IgD-negative memory B cell (primary cell): Measurements from ENCODE around the gene GTF2A1. TPM values are rescaled to one million over a fixed set of nuclear protein-coding genes. Genes with fewer than 3 reads are reported as not detected.

Experiments used
- H3K27ac Mint-ChIP-seq, 3 donors: one replicate each; pipeline ENCODE4 v1.8.0; 2020 to 2022; ENCODE audit warnings: mild to moderate bottlenecking in 3 of 3, mixed read lengths in 3 of 3, moderate library complexity in 1 of 3
- H3K27me3 Mint-ChIP-seq: one replicate; pipeline ENCODE4 v1.8.0; 2021; ENCODE audit warnings: mixed read lengths
- H3K36me3 Mint-ChIP-seq: one replicate; pipeline ENCODE4 v1.8.0; 2020; ENCODE audit warnings: mild to moderate bottlenecking, mixed read lengths
- H3K4me1 Mint-ChIP-seq, 3 donors: one replicate each; pipeline ENCODE4 v1.8.0; 2020 to 2022; ENCODE audit warnings: mixed read lengths in 3 of 3, mild to moderate bottlenecking in 1 of 3
- H3K4me3 Mint-ChIP-seq, 4 donors: one replicate each; pipeline ENCODE4 v1.8.0; 2020 to 2022; ENCODE audit warnings: mild to moderate bottlenecking in 4 of 4, mixed read lengths in 4 of 4, moderate library complexity in 3 of 4
- H3K9me3 Mint-ChIP-seq, 3 donors: one replicate each; pipeline ENCODE4 v1.8.0; 2020 to 2021; ENCODE audit warnings: mixed read lengths in 3 of 3, mild to moderate bottlenecking in 1 of 3
- polyA plus RNA-seq: library from polyadenylated mRNA; unstranded; fragments of 300-500 nt; fragmentation: Illumina TruSeq; gene quantifications from one replicate; pipeline ENCODE4 v1.2.3, GENCODE V29; 2021

Gene GTF2A1
- polyA plus RNA-seq, 1 donor from 2014 or later, result 9.2 TPM

DNA sequence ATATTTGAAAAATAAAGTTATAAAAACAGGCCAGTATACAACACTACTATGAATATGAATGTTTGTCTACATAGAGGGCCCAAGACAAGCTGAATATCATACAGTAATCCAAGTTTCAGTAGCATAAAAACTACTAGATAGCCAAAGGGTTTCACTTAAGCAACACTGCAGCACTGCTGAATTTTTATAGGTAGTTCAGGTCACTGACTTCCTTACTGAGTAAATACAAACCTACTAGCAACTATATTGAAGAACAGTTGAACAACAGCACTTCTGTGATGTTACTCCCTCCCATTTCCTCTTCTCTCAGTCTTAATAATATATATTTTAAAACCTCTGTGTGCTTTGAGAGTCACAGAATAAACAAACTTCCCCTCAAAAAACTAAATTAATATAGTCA is 42.7 kb downstream of the GTF2A1 start:
- Mint-ChIP-seq H3K4me1 (peaks cover 46 to 70% (median 46%) of the 10 kb centered on the region in 3 donors), H3K27me3 (no peaks in the 10 kb centered on the region), H3K9me3 (no peaks in the 10 kb centered on the region), H3K4me3 (peak overlapping the region in 3 of 4 donors; percentile 65 to 69 (median 67)), H3K36me3 (peaks cover 5% of the 10 kb centered on the region), H3K27ac (peak overlapping the region; percentile 67 to 84 (median 74))

DNA sequence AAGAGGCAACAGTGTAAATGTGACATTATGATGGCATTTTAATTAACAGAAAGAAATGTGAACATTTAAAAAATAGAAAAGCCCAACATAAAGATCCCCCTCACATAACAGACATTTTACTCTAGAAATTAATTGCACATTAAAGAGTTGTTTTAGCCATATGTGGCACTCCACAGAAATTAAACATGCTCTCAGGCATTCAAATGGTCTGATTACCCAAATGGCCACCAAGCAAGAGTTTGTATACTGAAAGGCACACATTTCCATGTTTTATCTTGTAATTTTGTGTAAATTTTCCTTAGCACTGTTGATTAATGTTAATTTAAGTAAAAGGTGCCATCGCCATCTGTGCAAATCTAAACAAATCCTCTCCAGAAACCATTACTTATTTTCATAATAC is 43.5 kb downstream of the GTF2A1 start:
- Mint-ChIP-seq H3K4me3 (peak overlapping the region; percentile 57 to 89 (median 68)), H3K4me1 (peaks cover 50 to 72% (median 52%) of the 10 kb centered on the region in 3 donors)

GRCh38 chr14:81176241-81176640 is 44.5 kb downstream of the GTF2A1 start:
- H3K4me3 Mint-ChIP-seq, result peak overlapping the region; percentile 23 to 76 (median 68)
- H3K36me3 Mint-ChIP-seq, result peaks cover 3% of the 10 kb centered on the region
- H3K27ac Mint-ChIP-seq, result peak overlapping the region; percentile 11 to 84 (median 67)
- no peaks in the 10 kb centered on the region for H3K9me3 Mint-ChIP-seq
- H3K27me3 Mint-ChIP-seq, result no peaks in the 10 kb centered on the region
- peaks cover 47 to 71% (median 52%) of the 10 kb centered on the region in 3 donors for H3K4me1 Mint-ChIP-seq

More for the DNA sequence above, 43.5 kb downstream of the GTF2A1 start:
- H3K27ac Mint-ChIP-seq, result peak overlapping the region; percentile 73 to 84 (median 76)
- H3K9me3 Mint-ChIP-seq, result no peaks in the 10 kb centered on the region
- H3K36me3 Mint-ChIP-seq, result peaks cover 3% of the 10 kb centered on the region
- no peaks in the 10 kb centered on the region for H3K27me3 Mint-ChIP-seq

- H3K9me3 Mint-ChIP-seq, result no peaks in the 10 kb centered on the region
- peaks cover 49 to 65% (median 51%) of the 10 kb centered on the region in 3 donors for H3K4me1 Mint-ChIP-seq
- no peaks in the 10 kb centered on the region for H3K36me3 Mint-ChIP-seq
- peak overlapping the region in 1 of 3 donors; percentile 47 for H3K27ac Mint-ChIP-seq
- H3K27me3 Mint-ChIP-seq, result no peaks in the 10 kb centered on the region
- peak overlapping the region in 2 of 4 donors; percentile 15 to 49 for H3K4me3 Mint-ChIP-seq
Observed at GRCh38 chr14:81172881-81173280, 47.9 kb downstream of the GTF2A1 start.

GRCh38 chr14:81172353-81172752 is 48.4 kb downstream of the GTF2A1 start:
- no peaks in the 10 kb centered on the region for H3K9me3 Mint-ChIP-seq
- H3K4me1 Mint-ChIP-seq, result peaks cover 47 to 59% (median 48%) of the 10 kb centered on the region in 3 donors
- peak overlapping the region in 3 of 4 donors; percentile 15 to 49 (median 49) for H3K4me3 Mint-ChIP-seq
- H3K27me3 Mint-ChIP-seq, result no peaks in the 10 kb centered on the region
- H3K36me3 Mint-ChIP-seq, result no peaks in the 10 kb centered on the region
- no peak overlapping the region for H3K27ac Mint-ChIP-seq

DNA sequence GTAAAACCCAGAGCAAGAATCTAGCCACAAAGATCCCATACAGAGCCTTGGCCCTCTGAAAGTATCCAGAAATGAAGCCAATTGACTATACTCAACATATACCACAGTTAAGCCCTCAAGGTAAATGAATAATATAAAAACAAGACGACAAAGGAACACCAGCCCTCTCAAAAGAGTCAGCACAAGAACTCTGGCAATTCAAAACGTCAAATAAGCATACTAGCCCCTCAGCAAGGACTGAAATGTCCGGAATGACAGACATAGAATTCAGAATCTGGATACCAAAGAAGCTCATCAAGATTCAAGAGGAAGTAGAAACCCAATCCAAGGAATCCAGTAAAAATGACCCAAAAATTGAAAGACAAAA is 49.9 kb downstream of the GTF2A1 start:
- H3K36me3 Mint-ChIP-seq, result no peaks in the 10 kb centered on the region
- H3K9me3 Mint-ChIP-seq, result no peaks in the 10 kb centered on the region
- peaks cover 36 to 49% (median 39%) of the 10 kb centered on the region in 3 donors for H3K4me1 Mint-ChIP-seq
- peak overlapping the region; percentile 65 to 89 (median 75) for H3K27ac Mint-ChIP-seq
- H3K4me3 Mint-ChIP-seq, result peak overlapping the region in 3 of 4 donors; percentile 94 to 98 (median 97)
- no peaks in the 10 kb centered on the region for H3K27me3 Mint-ChIP-seq

DNA sequence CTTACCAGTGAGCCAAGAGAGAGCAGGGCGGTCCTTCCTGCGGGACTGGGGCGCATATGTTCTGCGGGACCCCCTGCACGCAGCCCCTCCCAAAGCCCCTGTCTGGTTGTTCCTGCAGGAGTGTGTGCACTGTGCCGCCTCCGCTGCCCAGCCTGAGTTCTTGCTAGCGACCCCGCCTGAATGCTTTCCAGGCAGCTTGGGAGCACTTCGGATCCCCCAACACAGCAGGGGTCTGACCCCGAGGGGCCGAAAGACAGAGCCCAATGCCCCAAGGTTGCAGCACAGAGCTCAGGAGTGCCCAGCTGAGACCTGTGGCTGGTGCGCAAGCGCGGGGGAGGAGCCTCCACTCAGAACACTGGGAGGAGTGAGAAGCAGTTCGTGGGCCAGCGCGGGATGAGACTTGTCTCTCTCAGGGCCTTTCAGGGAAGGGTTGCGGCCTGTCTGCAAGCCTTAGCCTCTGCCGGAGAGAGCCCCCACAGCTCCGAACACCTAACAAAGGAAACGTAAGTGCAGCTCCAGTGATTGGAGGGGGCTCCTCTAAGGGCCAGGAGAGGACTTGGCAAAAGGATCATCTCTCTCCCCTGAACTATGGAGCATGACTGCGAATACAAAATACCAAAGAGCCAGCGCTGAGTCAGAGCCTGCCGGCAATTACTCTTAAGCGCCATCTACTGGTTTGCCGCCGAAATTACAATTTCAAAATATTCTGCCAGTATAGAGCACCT is 50.5 kb downstream of the GTF2A1 start:
- H3K9me3 Mint-ChIP-seq, result no peaks in the 10 kb centered on the region
- peak overlapping the region; percentile 75 to 93 (median 89) for H3K27ac Mint-ChIP-seq
- H3K36me3 Mint-ChIP-seq, result no peaks in the 10 kb centered on the region
- H3K4me3 Mint-ChIP-seq, result peak overlapping the region; percentile 88 to 98 (median 96)
- peaks cover 36 to 49% (median 39%) of the 10 kb centered on the region in 3 donors for H3K4me1 Mint-ChIP-seq
- H3K27me3 Mint-ChIP-seq, result no peaks in the 10 kb centered on the region

DNA sequence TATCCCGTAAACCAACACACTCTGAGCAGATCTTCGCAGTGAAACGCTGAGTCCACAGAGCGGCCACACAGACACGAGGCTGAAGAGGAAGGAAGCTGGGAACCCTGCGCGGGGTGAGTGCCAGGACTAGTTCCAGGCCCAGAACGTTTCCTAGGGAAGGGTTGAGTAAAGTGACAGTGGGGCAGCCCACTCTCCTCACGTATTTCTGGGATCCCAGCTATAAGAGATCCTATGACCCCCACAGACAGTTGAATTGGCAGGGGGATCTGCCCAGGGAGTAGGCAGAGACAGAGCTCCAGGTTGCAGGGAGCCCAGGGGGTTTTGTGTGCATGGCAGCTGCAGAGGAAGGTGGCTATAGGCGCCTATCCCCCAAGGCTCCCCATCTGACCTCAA is 51.1 kb downstream of the GTF2A1 start:
- H3K27ac Mint-ChIP-seq, result peak overlapping the region; percentile 75 to 93 (median 89)
- no peaks in the 10 kb centered on the region for H3K36me3 Mint-ChIP-seq
- no peaks in the 10 kb centered on the region for H3K27me3 Mint-ChIP-seq
- peak overlapping the region; percentile 88 to 98 (median 96) for H3K4me3 Mint-ChIP-seq
- H3K9me3 Mint-ChIP-seq, result no peaks in the 10 kb centered on the region
- H3K4me1 Mint-ChIP-seq, result peaks cover 32 to 44% (median 34%) of the 10 kb centered on the region in 3 donors

DNA sequence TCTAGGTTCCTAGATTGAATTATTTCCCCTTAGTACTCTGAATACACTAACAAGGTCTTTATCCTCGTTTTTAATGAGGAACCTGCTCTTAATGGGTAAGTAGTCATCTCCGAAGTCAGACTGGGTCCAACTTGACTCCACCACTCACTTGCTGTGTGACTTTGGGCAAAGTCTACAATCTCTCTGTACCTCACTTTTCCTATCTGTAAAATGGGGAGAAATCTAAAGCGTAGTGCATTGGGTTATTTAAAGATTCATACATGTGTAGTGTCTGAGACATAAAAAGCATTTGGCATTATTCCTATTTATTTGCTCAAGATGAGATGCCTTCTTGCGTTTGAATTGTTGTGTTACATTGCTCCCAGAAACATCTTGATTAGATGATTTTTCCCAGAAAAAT is 51.5 kb downstream of the GTF2A1 start:
- no peaks in the 10 kb centered on the region for H3K9me3 Mint-ChIP-seq
- no peaks in the 10 kb centered on the region for H3K36me3 Mint-ChIP-seq
- H3K27me3 Mint-ChIP-seq, result no peaks in the 10 kb centered on the region
- H3K4me3 Mint-ChIP-seq, result peak overlapping the region; percentile 88 to 98 (median 96)
- peaks cover 31 to 40% (median 31%) of the 10 kb centered on the region in 3 donors for H3K4me1 Mint-ChIP-seq
- peak overlapping the region in 2 of 3 donors; percentile 38 to 75 for H3K27ac Mint-ChIP-seq

GRCh38 chr14:81166121-81166520 is 54.6 kb downstream of the GTF2A1 start:
- Mint-ChIP-seq H3K4me1 (peaks cover 14 to 17% (median 16%) of the 10 kb centered on the region in 3 donors), H3K27ac (no peak overlapping the region), H3K4me3 (no peak overlapping the region)

DNA sequence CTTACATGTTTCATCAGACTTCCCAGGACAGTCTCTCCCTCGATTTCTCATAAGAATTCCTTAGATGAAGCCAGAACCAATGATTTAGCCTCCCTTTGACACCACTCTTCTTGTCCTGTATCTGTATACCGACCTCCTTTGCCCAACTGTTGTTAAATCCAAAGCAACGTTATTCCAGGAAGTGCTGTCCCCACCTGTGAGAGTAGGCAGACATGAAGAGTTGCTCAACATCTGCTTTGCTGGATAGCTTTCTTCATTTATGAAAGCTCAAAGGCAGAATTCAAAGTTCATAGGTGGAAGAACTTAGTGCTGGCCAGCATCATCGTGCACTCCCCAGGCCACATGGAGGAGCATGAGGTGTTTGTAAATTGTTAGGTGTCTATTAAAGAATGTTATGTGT is 55.6 kb downstream of the GTF2A1 start:
- no peak overlapping the region for H3K4me3 Mint-ChIP-seq
- H3K9me3 Mint-ChIP-seq, result no peaks in the 10 kb centered on the region
- H3K36me3 Mint-ChIP-seq, result no peaks in the 10 kb centered on the region
- H3K27ac Mint-ChIP-seq, result no peak overlapping the region
- peaks cover 6 to 12% (median 11%) of the 10 kb centered on the region in 3 donors for H3K4me1 Mint-ChIP-seq
- H3K27me3 Mint-ChIP-seq, result no peaks in the 10 kb centered on the region

More at GRCh38 chr14:81166121-81166520, 54.6 kb downstream of the GTF2A1 start:
- H3K27me3 Mint-ChIP-seq, result no peaks in the 10 kb centered on the region
- no peaks in the 10 kb centered on the region for H3K9me3 Mint-ChIP-seq
- no peaks in the 10 kb centered on the region for H3K36me3 Mint-ChIP-seq

DNA sequence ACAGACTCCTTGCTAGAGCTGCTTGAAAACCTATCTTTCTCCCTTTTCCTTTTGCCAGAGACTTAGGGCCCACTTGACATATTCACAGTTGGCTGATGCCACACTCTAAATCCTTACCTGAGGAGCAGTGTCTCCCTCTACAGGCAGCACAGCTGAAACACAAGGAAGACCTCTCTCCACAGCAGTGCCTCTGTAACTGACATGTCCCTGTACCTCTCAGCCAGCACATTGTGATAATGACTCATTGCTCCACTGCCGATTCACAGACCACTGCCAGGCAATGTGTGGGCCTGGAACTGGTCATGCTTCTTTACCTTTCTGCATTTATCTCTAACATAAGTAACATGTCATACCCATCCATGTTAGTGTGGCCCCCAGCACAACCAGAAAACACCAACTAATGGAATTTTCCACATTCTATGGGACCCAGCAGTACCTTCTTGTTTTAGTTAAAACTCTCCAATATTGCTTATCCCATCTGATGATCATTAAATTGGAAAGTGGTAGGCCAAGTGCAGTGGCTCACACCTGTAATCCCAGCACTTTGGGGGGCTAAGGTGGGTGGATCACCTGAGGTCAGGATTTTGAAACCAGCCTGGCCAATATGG is 56.5 kb downstream of the GTF2A1 start:
- Mint-ChIP-seq H3K36me3 (no peaks in the 10 kb centered on the region), H3K27ac (no peak overlapping the region), H3K9me3 (no peaks in the 10 kb centered on the region), H3K27me3 (no peaks in the 10 kb centered on the region), H3K4me3 (no peak overlapping the region), H3K4me1 (peaks cover under 1 to 5% (median 5%) of the 10 kb centered on the region in 3 donors)

- Mint-ChIP-seq H3K4me1 (peaks cover 0 to 5% (median 4%) of the 10 kb centered on the region in 3 donors), H3K36me3 (peaks cover 3% of the 10 kb centered on the region), H3K27me3 (no peaks in the 10 kb centered on the region), H3K9me3 (no peaks in the 10 kb centered on the region), H3K27ac (no peak overlapping the region), H3K4me3 (no peak overlapping the region)
Observed at GRCh38 chr14:81162941-81163340, 57.8 kb downstream of the GTF2A1 start.

GRCh38 chr14:81161749-81162148 is 59.0 kb downstream of the GTF2A1 start:
- Mint-ChIP-seq H3K27ac (no peak overlapping the region), H3K4me3 (no peak overlapping the region), H3K9me3 (no peaks in the 10 kb centered on the region), H3K36me3 (peaks cover 3% of the 10 kb centered on the region), H3K27me3 (no peaks in the 10 kb centered on the region), H3K4me1 (peaks cover 0 to 5% (median 4%) of the 10 kb centered on the region in 3 donors)

DNA sequence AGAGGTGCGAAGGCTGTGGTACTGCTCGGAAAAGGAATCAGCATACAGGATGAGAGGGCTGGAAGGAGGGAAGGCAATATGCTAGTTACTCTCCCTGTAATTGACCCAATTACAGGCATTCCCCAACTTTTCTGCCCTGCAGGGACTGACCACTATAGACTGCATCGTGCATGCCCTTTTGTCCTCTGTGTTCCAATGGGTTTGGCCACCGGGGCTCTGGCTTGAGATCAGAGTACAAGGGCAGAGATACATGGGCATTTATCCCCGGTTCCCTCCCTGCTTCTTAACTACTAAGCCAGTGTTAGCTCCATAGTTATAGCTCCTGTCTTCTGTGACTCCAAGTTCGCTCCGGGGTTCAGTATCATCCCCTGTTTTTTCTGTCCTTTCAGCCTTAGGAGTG is 59.7 kb downstream of the GTF2A1 start:
- no peak overlapping the region for H3K27ac Mint-ChIP-seq
- H3K36me3 Mint-ChIP-seq, result peaks cover 3% of the 10 kb centered on the region
- H3K27me3 Mint-ChIP-seq, result no peaks in the 10 kb centered on the region
- no peak overlapping the region for H3K4me3 Mint-ChIP-seq
- peaks cover 0 to 5% (median 4%) of the 10 kb centered on the region in 3 donors for H3K4me1 Mint-ChIP-seq
- no peaks in the 10 kb centered on the region for H3K9me3 Mint-ChIP-seq
